Erythroblast (primary cell): ENCODE data around the gene YY2.

ENCODE experiments used
- GATA1 ChIP-seq: IDR thresholded peaks from 2 replicates; pipeline ENCODE4 v1.6.1; 2011; ENCODE audit warnings: low read depth, mild to moderate bottlenecking, control low read depth, low read length, moderate library complexity
- POLR2A ChIP-seq: IDR thresholded peaks from 2 replicates; pipeline ENCODE4 v1.6.1; 2011; ENCODE audit warnings: mild to moderate bottlenecking, low read length

DNA sequence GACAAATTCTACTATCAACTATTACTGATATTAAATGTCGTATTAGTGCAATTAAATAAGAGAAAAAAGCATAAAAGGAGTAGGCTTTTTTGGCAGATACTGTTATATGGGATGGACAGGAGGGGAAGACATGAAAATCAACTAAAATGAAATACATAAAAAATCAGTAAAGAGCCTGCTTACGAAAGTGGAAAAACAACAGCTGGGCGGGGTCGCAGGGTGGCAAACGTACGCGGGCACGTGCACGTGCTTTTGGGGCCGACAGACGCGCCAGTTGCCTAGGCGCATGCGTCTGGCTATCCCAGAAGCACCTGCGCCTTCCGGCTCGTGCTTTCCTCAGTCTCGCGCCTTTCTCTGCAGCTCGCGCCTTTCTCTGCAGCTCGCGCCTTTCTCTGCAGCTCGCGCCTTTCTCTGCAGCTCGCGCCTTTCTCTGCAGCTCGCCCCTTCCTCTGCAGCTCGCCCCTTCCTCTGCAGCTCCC, at the start of gene YY2:
- no peak for TF ChIP-seq POLR2A
- no peak for TF ChIP-seq GATA1
